DOHH2 (cell line): ENCODE data around the gene GTF2H3.

ENCODE experiments used
- H3F3A ChIP-seq: fragments of 200-600 bp; sonication (generic), shearing (Covaris generic); 2 replicates; pipeline ENCODE4 v1.6.0; 2016; ENCODE audit warnings: antibody characterized with exemption, mild to moderate bottlenecking; ENCODE audit not compliant: control insufficient read depth, insufficient read depth
- H3K27ac ChIP-seq: fragments of 200-600 bp; sonication (generic); 2 replicates; pipeline ENCODE4 v1.5.1; 2014; ENCODE audit warnings: low read depth, mild to moderate bottlenecking, low read length, moderate library complexity
- H3K27me3 ChIP-seq: fragments of 200-600 bp; sonication (generic); 2 replicates; pipeline ENCODE4 v1.6.1; 2014; ENCODE audit warnings: mild to moderate bottlenecking, low read length, mixed read lengths; ENCODE audit not compliant: control insufficient read depth
- H3K36me3 ChIP-seq: fragments of 200-600 bp; sonication (generic); 2 replicates; pipeline ENCODE4 v1.6.1; 2014; ENCODE audit warnings: mild to moderate bottlenecking, low read length, moderate library complexity, mixed read lengths; ENCODE audit not compliant: control insufficient read depth
- H3K4me1 ChIP-seq: fragments of 200-600 bp; sonication (generic); 2 replicates; pipeline ENCODE4 v1.6.1; 2014; ENCODE audit warnings: mild to moderate bottlenecking, low read length, mixed read lengths; ENCODE audit not compliant: control insufficient read depth
- H3K4me2 ChIP-seq: fragments of 200-600 bp; sonication (generic); 2 replicates; pipeline ENCODE4 v1.6.0; 2014; ENCODE audit warnings: mild to moderate bottlenecking, low read length, moderate library complexity
- H3K4me3 ChIP-seq: fragments of 200-600 bp; sonication (generic); 2 replicates; pipeline ENCODE4 v1.5.1; 2014; ENCODE audit warnings: mild to moderate bottlenecking, low read length, mixed read lengths
- H3K79me2 ChIP-seq: fragments of 200-600 bp; sonication (generic); 2 replicates; pipeline ENCODE4 v1.6.1; 2014; ENCODE audit warnings: mild to moderate bottlenecking, low read length, mixed read lengths; ENCODE audit not compliant: control insufficient read depth
- H3K9me2 ChIP-seq: fragments of 200-600 bp; sonication (generic); replicated peaks from 2 replicates; pipeline ENCODE4 v1.6.1; 2014; ENCODE audit warnings: mild to moderate bottlenecking, low read length, mixed read lengths; ENCODE audit not compliant: control insufficient read depth
- H3K9me3 ChIP-seq: fragments of 200-600 bp; sonication (generic); 2 replicates; pipeline ENCODE4 v1.6.1; 2014; ENCODE audit warnings: antibody characterized with exemption, low read length, mixed read lengths; ENCODE audit not compliant: control insufficient read depth, insufficient read depth
- H4K20me1 ChIP-seq: fragments of 200-600 bp; sonication (generic); 2 replicates; pipeline ENCODE4 v1.6.0; 2014; ENCODE audit warnings: low read depth, mild to moderate bottlenecking, antibody characterized with exemption, low read length, moderate library complexity; ENCODE audit not compliant: control insufficient read depth, insufficient read depth
- CTCF ChIP-seq: fragments of 200-600 bp; sonication (generic); IDR thresholded peaks from one replicate; pipeline ENCODE4 v1.5.1; 2014; ENCODE audit warnings: antibody characterized with exemption, mild to moderate bottlenecking, low read depth, low read length; ENCODE audit not compliant: poor library complexity, severe bottlenecking
- EZH2phosphoT487 ChIP-seq: fragments of 200-600 bp; sonication (generic); IDR thresholded peaks from 2 replicates; pipeline ENCODE4 v1.6.1; 2017; ENCODE audit warnings: borderline replicate concordance, mild to moderate bottlenecking, antibody characterized with exemption, low read length, moderate library complexity, mixed read lengths

Gene GTF2H3

GRCh38 chr12:123696207-123696606 is 62.6 kb downstream of the GTF2H3 start:
- Histone ChIP-seq H3K36me3 (no peaks in the 10 kb centered on the region), H3K9me2 (no peaks in the 10 kb centered on the region), H4K20me1 (no peaks in the 10 kb centered on the region)

GRCh38 chr12:123696646-123697045 is 63.0 kb downstream of the GTF2H3 start:
- H3K9me3 ChIP-seq, result no peaks in the 10 kb centered on the region
- no peaks in the 10 kb centered on the region for H3F3A ChIP-seq
- no peaks in the 10 kb centered on the region for H4K20me1 ChIP-seq
- TF ChIP-seq CTCF (no peak), EZH2phosphoT487 (no peak)
- no peaks in the 10 kb centered on the region for H3K4me1 ChIP-seq
- H3K36me3 ChIP-seq, result no peaks in the 10 kb centered on the region
- H3K9me2 ChIP-seq, result no peaks in the 10 kb centered on the region
- no peak overlapping the region for H3K27ac ChIP-seq
- no peaks in the 10 kb centered on the region for H3K79me2 ChIP-seq
- no peak overlapping the region for H3K4me3 ChIP-seq
- H3K27me3 ChIP-seq, result no peaks in the 10 kb centered on the region
- H3K4me2 ChIP-seq, result no peak overlapping the region

More at GRCh38 chr12:123696207-123696606, 62.6 kb downstream of the GTF2H3 start:
- H3K27me3 ChIP-seq, result no peaks in the 10 kb centered on the region
- H3K27ac ChIP-seq, result no peak overlapping the region
- no peak for TF ChIP-seq EZH2phosphoT487
- no peak for TF ChIP-seq CTCF
- H3K4me1 ChIP-seq, result no peaks in the 10 kb centered on the region
- no peaks in the 10 kb centered on the region for H3K9me3 ChIP-seq
- no peak overlapping the region for H3K4me2 ChIP-seq
- no peak overlapping the region for H3K4me3 ChIP-seq
- no peaks in the 10 kb centered on the region for H3F3A ChIP-seq
- no peaks in the 10 kb centered on the region for H3K79me2 ChIP-seq

- Histone ChIP-seq H3K27ac (no peak overlapping the region), H3K27me3 (no peaks in the 10 kb centered on the region), H3K4me3 (no peak overlapping the region), H3K36me3 (no peaks in the 10 kb centered on the region), H4K20me1 (no peaks in the 10 kb centered on the region), H3K4me1 (no peaks in the 10 kb centered on the region; the same call in 1 of the 2 replicates), H3K4me2 (no peak overlapping the region), H3F3A (no peaks in the 10 kb centered on the region), H3K79me2 (no peaks in the 10 kb centered on the region), H3K9me3 (no peaks in the 10 kb centered on the region), H3K9me2 (no peaks in the 10 kb centered on the region)
- TF ChIP-seq EZH2phosphoT487 (no peak), CTCF (no peak)
These were observed 72.3 kb downstream of the GTF2H3 start for GRCh38 chr12:123705935-123706334.
